WTC11 (cell line): ENCODE measurements around the gene SSRP1.

Source experiments
- NR3C1 ChIP-seq: sonication (generic); formaldehyde crosslinking; conservative IDR thresholded peaks from 2 replicates; pipeline ENCODE4 v1.8.1; 2023; ENCODE audit warnings: low read depth, mild to moderate bottlenecking, missing genetic modification reagents
- TF ChIP-seq, protein P1 (sequence below): sonication (generic); formaldehyde crosslinking; IDR thresholded peaks from 2 replicates; pipeline ENCODE4 v1.8.1; 2022; ENCODE audit warnings: low read depth, mild to moderate bottlenecking, moderate library complexity, missing genetic modification reagents, borderline replicate concordance
- TF ChIP-seq, protein P2 (sequence below): sonication (generic); formaldehyde crosslinking; IDR thresholded peaks from 2 replicates; pipeline ENCODE4 v1.8.0; 2022; ENCODE audit warnings: mild to moderate bottlenecking, missing genetic modification reagents
- TF ChIP-seq, protein P3 (sequence below): sonication (generic); formaldehyde crosslinking; IDR thresholded peaks from 2 replicates; pipeline ENCODE4 v1.8.1; 2023; ENCODE audit warnings: mild to moderate bottlenecking, missing genetic modification reagents
- TF ChIP-seq, protein P4 (sequence below): fragments of 200-600 bp; IDR thresholded peaks from 2 replicates; pipeline ENCODE4 v1.8.0; 2022; ENCODE audit warnings: antibody characterized with exemption

DNA sequence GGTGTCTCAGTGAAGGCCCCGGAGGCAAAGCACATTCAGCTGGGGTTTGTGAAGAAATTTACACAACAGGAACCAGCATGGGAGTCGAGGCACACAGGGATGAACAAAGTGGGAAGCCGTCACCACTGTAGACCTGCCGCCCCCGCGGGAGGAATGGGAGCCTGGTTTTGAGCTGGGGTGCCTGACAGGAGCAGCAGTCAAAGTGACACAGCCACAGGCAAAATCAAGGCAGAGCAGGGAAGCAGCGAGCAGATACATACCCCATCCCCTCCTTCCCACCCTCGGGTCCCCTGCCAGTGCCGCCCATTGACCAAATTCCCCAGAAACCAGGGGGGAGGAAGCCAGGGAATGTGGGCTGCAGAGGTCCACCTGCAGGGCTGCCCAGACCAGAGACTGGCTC, 23.3 kb upstream of the SSRP1 start:
- TF ChIP-seq, protein P1, sequence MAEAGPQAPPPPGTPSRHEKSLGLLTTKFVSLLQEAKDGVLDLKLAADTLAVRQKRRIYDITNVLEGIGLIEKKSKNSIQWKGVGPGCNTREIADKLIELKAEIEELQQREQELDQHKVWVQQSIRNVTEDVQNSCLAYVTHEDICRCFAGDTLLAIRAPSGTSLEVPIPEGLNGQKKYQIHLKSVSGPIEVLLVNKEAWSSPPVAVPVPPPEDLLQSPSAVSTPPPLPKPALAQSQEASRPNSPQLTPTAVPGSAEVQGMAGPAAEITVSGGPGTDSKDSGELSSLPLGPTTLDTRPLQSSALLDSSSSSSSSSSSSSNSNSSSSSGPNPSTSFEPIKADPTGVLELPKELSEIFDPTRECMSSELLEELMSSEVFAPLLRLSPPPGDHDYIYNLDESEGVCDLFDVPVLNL (CRISPR knock-in tag) = no peak
- TF ChIP-seq, protein P2, sequence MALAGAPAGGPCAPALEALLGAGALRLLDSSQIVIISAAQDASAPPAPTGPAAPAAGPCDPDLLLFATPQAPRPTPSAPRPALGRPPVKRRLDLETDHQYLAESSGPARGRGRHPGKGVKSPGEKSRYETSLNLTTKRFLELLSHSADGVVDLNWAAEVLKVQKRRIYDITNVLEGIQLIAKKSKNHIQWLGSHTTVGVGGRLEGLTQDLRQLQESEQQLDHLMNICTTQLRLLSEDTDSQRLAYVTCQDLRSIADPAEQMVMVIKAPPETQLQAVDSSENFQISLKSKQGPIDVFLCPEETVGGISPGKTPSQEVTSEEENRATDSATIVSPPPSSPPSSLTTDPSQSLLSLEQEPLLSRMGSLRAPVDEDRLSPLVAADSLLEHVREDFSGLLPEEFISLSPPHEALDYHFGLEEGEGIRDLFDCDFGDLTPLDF (CRISPR knock-in tag) = no peak
- TF ChIP-seq, protein P3, sequence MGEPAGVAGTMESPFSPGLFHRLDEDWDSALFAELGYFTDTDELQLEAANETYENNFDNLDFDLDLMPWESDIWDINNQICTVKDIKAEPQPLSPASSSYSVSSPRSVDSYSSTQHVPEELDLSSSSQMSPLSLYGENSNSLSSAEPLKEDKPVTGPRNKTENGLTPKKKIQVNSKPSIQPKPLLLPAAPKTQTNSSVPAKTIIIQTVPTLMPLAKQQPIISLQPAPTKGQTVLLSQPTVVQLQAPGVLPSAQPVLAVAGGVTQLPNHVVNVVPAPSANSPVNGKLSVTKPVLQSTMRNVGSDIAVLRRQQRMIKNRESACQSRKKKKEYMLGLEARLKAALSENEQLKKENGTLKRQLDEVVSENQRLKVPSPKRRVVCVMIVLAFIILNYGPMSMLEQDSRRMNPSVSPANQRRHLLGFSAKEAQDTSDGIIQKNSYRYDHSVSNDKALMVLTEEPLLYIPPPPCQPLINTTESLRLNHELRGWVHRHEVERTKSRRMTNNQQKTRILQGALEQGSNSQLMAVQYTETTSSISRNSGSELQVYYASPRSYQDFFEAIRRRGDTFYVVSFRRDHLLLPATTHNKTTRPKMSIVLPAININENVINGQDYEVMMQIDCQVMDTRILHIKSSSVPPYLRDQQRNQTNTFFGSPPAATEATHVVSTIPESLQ (CRISPR knock-in tag) = no peak
- TF ChIP-seq, protein P4, sequence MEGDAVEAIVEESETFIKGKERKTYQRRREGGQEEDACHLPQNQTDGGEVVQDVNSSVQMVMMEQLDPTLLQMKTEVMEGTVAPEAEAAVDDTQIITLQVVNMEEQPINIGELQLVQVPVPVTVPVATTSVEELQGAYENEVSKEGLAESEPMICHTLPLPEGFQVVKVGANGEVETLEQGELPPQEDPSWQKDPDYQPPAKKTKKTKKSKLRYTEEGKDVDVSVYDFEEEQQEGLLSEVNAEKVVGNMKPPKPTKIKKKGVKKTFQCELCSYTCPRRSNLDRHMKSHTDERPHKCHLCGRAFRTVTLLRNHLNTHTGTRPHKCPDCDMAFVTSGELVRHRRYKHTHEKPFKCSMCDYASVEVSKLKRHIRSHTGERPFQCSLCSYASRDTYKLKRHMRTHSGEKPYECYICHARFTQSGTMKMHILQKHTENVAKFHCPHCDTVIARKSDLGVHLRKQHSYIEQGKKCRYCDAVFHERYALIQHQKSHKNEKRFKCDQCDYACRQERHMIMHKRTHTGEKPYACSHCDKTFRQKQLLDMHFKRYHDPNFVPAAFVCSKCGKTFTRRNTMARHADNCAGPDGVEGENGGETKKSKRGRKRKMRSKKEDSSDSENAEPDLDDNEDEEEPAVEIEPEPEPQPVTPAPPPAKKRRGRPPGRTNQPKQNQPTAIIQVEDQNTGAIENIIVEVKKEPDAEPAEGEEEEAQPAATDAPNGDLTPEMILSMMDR = no peak
- TF ChIP-seq NR3C1 (CRISPR knock-in tag) = no peak
